Upper lobe of right lung (tissue), 1 donor: ENCODE measurements around the gene TMEM222. TPM values are rescaled to one million over a fixed set of nuclear protein-coding genes. Genes with fewer than 3 reads are reported as not detected.

Experiments
- ATAC-seq: fragments of 200-7000 bp; cut with Tn5 transposase; one replicate; pipeline ENCODE4 v1.9.1; 2020; ENCODE audit warnings: mild to moderate bottlenecking, moderate library complexity
- DNase-seq: peaks from one replicate; pipeline ENCODE4 v3.0.0-alpha.2; 2020
- H3K27ac ChIP-seq: fragments of 200-600 bp; one replicate; pipeline ENCODE4 v1.8.0; 2022
- H3K27me3 ChIP-seq: fragments of 200-600 bp; one replicate; pipeline ENCODE4 v1.8.0; 2022; ENCODE audit warnings: mild to moderate bottlenecking
- H3K36me3 ChIP-seq: fragments of 200-600 bp; one replicate; pipeline ENCODE4 v1.8.0; 2022
- H3K4me1 ChIP-seq: fragments of 200-600 bp; one replicate; pipeline ENCODE4 v1.8.0; 2022
- H3K4me3 ChIP-seq: fragments of 200-600 bp; one replicate; pipeline ENCODE4 v1.8.0; 2022; ENCODE audit warnings: mild to moderate bottlenecking
- H3K9me3 ChIP-seq: fragments of 200-600 bp; one replicate; pipeline ENCODE4 v1.8.0; 2022
- intact Hi-C: fragments of 100-400 bp; cut with DNase I; formaldehyde crosslinking; loops from one replicate; pipeline ENCODE4 v1.11.0; 2022
- total RNA-seq: library from RNA; stranded (reverse); fragmentation: NEBNext Ultra II Directional; extraction: Animal tissue kit (Norgen Biotek cat#: 25700); gene quantifications from one replicate; pipeline ENCODE4 v1.2.1, GENCODE V29; 2021
- TF ChIP-seq, protein P1 (sequence below): fragments of 200-600 bp; IDR thresholded peaks from one replicate; pipeline ENCODE4 v1.8.0; 2022; ENCODE audit warnings: antibody characterized with exemption
- donor health status: DM: no; HTN: yes; CAD: no; lungs with severe emphysema.

The TMEM222 gene
- total RNA-seq, 1 donor from 2014 or later = 36.7 TPM

DNA sequence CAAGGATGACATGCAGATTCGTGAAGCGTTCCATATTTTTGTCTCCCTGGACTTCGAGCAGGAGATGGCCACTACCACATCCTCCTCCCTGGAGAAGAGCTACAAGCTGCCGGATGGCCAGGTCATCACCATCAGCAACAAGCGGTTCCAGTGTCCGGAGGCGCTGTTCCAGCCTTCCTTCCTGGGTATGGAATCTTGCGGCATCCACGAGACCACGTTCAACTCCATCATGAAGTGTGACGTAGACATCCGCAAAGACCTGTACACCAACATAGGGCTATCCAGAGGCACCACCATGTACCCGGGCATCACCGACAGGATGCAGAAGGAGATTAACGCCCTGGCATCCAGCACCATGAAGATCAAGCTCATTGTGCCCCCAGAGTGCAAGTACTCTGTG, 3.3 kb downstream of the TMEM222 start:
- intact Hi-C loops = no loop called here
- ATAC-seq = no peak

DNA sequence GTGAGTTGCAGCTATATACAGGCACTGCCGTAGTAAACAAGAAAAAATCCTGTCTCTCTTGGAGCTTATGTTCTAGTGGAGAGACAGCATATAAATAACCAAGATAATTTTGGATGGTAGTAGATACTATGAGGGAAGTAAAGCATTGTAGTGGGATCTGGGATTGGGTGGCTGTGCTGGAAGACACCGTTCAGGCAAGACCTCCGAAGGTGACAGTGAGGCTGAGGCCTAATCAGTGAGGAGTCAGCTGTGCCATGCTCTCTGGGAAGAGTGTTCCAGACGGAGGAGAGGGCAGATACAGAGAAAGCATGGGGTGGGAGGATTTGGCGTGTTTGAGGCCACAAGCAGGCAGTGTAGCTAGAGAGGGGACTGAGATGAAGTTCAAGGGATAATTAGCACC, 6.0 kb downstream of the TMEM222 start:
- peaks cover 36% of the 10 kb centered on the region for H3K4me1 ChIP-seq
- DNase-seq (no peak), ATAC-seq (no peak)
- H3K27ac ChIP-seq = no peak overlapping the region
- intact Hi-C loops = no loop called here
- TF ChIP-seq, protein P1, sequence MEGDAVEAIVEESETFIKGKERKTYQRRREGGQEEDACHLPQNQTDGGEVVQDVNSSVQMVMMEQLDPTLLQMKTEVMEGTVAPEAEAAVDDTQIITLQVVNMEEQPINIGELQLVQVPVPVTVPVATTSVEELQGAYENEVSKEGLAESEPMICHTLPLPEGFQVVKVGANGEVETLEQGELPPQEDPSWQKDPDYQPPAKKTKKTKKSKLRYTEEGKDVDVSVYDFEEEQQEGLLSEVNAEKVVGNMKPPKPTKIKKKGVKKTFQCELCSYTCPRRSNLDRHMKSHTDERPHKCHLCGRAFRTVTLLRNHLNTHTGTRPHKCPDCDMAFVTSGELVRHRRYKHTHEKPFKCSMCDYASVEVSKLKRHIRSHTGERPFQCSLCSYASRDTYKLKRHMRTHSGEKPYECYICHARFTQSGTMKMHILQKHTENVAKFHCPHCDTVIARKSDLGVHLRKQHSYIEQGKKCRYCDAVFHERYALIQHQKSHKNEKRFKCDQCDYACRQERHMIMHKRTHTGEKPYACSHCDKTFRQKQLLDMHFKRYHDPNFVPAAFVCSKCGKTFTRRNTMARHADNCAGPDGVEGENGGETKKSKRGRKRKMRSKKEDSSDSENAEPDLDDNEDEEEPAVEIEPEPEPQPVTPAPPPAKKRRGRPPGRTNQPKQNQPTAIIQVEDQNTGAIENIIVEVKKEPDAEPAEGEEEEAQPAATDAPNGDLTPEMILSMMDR = no peak
- no peaks in the 10 kb centered on the region for H3K9me3 ChIP-seq
- H3K36me3 ChIP-seq = peaks cover 72% of the 10 kb centered on the region
- H3K27me3 ChIP-seq = no peaks in the 10 kb centered on the region
- no peak overlapping the region for H3K4me3 ChIP-seq

More for the DNA sequence above, 3.3 kb downstream of the TMEM222 start:
- DNase-seq = no peak
- H3K9me3 ChIP-seq = no peaks in the 10 kb centered on the region
- H3K36me3 ChIP-seq = peaks cover 45% of the 10 kb centered on the region
- H3K4me1 ChIP-seq = peaks cover 31% of the 10 kb centered on the region
- TF ChIP-seq, protein P1 = no peak
- no peak overlapping the region for H3K27ac ChIP-seq
- no peak overlapping the region for H3K4me3 ChIP-seq
- H3K27me3 ChIP-seq = no peaks in the 10 kb centered on the region

DNA sequence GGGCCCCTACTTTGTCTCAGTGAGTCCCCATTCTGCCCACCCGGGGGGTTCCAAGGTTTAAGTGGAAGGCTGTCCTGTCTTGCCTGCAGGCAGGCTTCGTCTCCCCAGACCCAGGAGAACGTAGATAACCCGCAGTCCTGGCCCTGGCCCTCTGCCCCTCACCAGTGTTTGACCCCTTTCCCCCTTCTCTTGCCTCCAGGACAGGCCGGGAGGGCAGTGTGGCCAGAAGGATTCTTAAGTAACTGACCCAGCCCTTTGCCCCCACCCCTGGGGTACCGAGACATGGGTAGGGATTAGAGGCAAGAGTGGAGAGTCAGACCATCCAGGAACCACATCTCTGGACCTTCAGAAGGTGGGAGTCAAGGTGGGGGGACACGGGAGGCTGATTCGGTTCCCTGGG, 8.8 kb downstream of the TMEM222 start:
- Histone ChIP-seq H3K27me3 (no peaks in the 10 kb centered on the region), H3K4me3 (no peak overlapping the region), H3K36me3 (peaks cover 89% of the 10 kb centered on the region), H3K4me1 (peaks cover 20% of the 10 kb centered on the region), H3K27ac (no peak overlapping the region), H3K9me3 (no peaks in the 10 kb centered on the region)
- ATAC-seq (no peak), DNase-seq (no peak)
- intact Hi-C loops = no loop called here
- TF ChIP-seq, protein P1 = no peak

DNA sequence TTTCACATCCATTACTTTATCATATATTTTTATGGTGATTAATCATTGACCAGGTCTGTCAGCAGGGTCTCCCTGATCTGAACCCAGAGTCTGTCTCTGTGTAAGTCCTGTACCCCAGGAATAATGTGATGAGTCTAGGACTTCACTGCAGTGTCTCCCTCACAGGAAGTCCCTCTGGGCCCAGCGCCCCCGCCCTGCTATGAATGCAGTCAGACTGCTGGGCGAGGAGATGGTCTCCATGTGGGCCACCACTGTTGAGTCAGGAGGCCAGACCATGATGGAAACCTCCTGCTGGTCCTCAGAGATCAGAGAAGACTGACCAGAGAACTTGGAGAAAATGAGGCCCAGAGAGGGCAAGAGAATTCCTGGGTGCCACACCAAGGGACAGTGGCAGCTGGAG, 9.5 kb downstream of the TMEM222 start:
- DNase-seq = no peak
- intact Hi-C loops = no loop called here
- H3K36me3 ChIP-seq = peaks cover 89% of the 10 kb centered on the region
- H3K27ac ChIP-seq = no peak overlapping the region
- peaks cover 14% of the 10 kb centered on the region for H3K4me1 ChIP-seq
- no peaks in the 10 kb centered on the region for H3K27me3 ChIP-seq
- no peak overlapping the region for H3K4me3 ChIP-seq
- TF ChIP-seq, protein P1 = no peak
- no peak for ATAC-seq
- H3K9me3 ChIP-seq = no peaks in the 10 kb centered on the region

DNA sequence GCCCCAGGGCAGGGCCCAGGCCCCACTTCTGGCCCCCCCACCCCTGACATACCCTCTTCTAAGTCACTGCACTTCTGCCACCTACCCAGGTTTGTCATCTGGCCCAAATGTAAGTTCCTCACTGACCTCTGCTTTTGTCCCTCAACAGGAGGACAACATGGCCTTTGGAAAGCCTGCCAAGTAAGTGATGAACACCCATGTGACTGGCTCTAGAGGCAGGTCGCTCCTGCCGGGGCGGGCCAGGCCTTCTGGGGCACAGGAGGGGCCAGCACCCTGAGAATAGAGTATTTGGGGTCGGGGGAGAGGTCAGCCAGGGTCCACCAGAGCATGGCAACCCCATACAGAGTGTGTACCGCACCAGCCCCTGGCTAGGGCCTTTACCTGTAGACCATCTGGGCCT, 10.0 kb downstream of the TMEM222 start:
- DNase-seq (no peak), ATAC-seq (no peak)
- peaks cover 91% of the 10 kb centered on the region for H3K36me3 ChIP-seq
- no peak overlapping the region for H3K27ac ChIP-seq
- no peak overlapping the region for H3K4me3 ChIP-seq
- H3K4me1 ChIP-seq = peaks cover 9% of the 10 kb centered on the region
- TF ChIP-seq, protein P1 = no peak
- intact Hi-C loops = no loop called here
- H3K9me3 ChIP-seq = no peaks in the 10 kb centered on the region
- no peaks in the 10 kb centered on the region for H3K27me3 ChIP-seq
